Neuronal stem cell (in vitro differentiated cells): ENCODE data around the gene C9.
"Not testable (repeated sequence)": the region's sequence is repeated elsewhere in the genome, so short reads cannot be mapped to it uniquely, and the experiment has no call there.

Experiments used
- DNase-seq: peaks from one replicate; pipeline ENCODE4 v3.0.0-alpha.2; 2013; ENCODE audit warnings: low spot score
- H2AFZ ChIP-seq: one replicate; pipeline ENCODE4 v1.6.1; 2013; ENCODE audit warnings: mild to moderate bottlenecking, low read length, inconsistent platforms
- H2AK5ac ChIP-seq: 2 replicates; pipeline ENCODE4 v1.6.1; 2013; ENCODE audit warnings: low read depth, mild to moderate bottlenecking, inconsistent platforms, low read length, moderate library complexity, mixed read lengths
- H2BK120ac ChIP-seq: 2 replicates; pipeline ENCODE4 v1.6.1; 2013; ENCODE audit warnings: low read depth, mild to moderate bottlenecking, inconsistent platforms, low read length, moderate library complexity, mixed read lengths
- H2BK12ac ChIP-seq: one replicate; pipeline ENCODE4 v1.6.1; 2013; ENCODE audit warnings: low read length, inconsistent platforms
- H2BK15ac ChIP-seq: 2 replicates; pipeline ENCODE4 v1.6.1; 2013; ENCODE audit warnings: mild to moderate bottlenecking, low read length, inconsistent platforms, mixed read lengths
- H2BK5ac ChIP-seq: one replicate; pipeline ENCODE4 v1.6.1; 2013; ENCODE audit warnings: inconsistent platforms, mild to moderate bottlenecking, low read length, moderate library complexity
- H3K14ac ChIP-seq: one replicate; pipeline ENCODE4 v1.6.1; 2013; ENCODE audit warnings: low read length, inconsistent platforms
- H3K18ac ChIP-seq: 2 replicates; pipeline ENCODE4 v1.6.1; 2013; ENCODE audit warnings: low read length, inconsistent platforms
- H3K23ac ChIP-seq: 2 replicates; pipeline ENCODE4 v1.6.1; 2013; ENCODE audit warnings: low read depth, mild to moderate bottlenecking, mixed read lengths, low read length, inconsistent platforms; ENCODE audit not compliant: poor library complexity
- H3K27ac ChIP-seq: replicated peaks from 3 replicates; pipeline ENCODE4 v1.5.1; 2013; ENCODE audit warnings: low read length, inconsistent platforms
- H3K27me3 ChIP-seq, 3 experiments: 2 replicates each; pipeline ENCODE4 v1.6.1; 2013; ENCODE audit warnings: low read length in 3 of 3, mild to moderate bottlenecking in 2 of 3, inconsistent platforms in 1 of 3, low read depth in 1 of 3, mixed read lengths in 1 of 3, moderate library complexity in 1 of 3; ENCODE audit not compliant: control insufficient read depth in 3 of 3, insufficient read depth in 3 of 3
- H3K36me3 ChIP-seq, 2 donors: replicated peaks in 1 of 2; 2 replicates each; pipeline ENCODE4 v1.6.1; 2013; ENCODE audit warnings: low read length in 2 of 2; ENCODE audit not compliant: control insufficient read depth in 2 of 2, insufficient read depth in 2 of 2
- H3K4ac ChIP-seq: 2 replicates; pipeline ENCODE4 v1.6.1; 2013; ENCODE audit warnings: inconsistent platforms, mild to moderate bottlenecking, low read length, moderate library complexity
- H3K4me1 ChIP-seq, 2 donors: 1 replicate in 1 of 2; 2 replicates in 1 of 2; pipeline ENCODE4 v1.6.1; 2013; ENCODE audit warnings: low read length in 2 of 2, low read depth in 1 of 2; ENCODE audit not compliant: control insufficient read depth in 2 of 2, insufficient read depth in 1 of 2
- H3K4me2 ChIP-seq: one replicate; pipeline ENCODE4 v1.6.1; 2013; ENCODE audit warnings: mild to moderate bottlenecking, low read length, inconsistent platforms; ENCODE audit not compliant: insufficient read depth, poor library complexity, severe bottlenecking
- H3K4me3 ChIP-seq, 2 donors: 2 replicates each; pipeline ENCODE4 v1.5.1; 2013; ENCODE audit warnings: low read length in 2 of 2, mild to moderate bottlenecking in 2 of 2, inconsistent platforms in 1 of 2, moderate library complexity in 1 of 2
- H3K79me1 ChIP-seq: one replicate; pipeline ENCODE4 v1.6.1; 2013; ENCODE audit warnings: low read depth, mild to moderate bottlenecking, inconsistent platforms, low read length, moderate library complexity
- H3K9ac ChIP-seq: one replicate; pipeline ENCODE4 v1.6.1; 2013; ENCODE audit warnings: mild to moderate bottlenecking, low read depth, low read length, inconsistent platforms; ENCODE audit not compliant: poor library complexity
- H3K9me3 ChIP-seq, 2 donors: replicated peaks in 1 of 2; 2 replicates each; pipeline versions ENCODE3 to v1.6.1; 2013; ENCODE audit warnings: low read length in 2 of 2, mild to moderate bottlenecking in 2 of 2, inconsistent platforms in 1 of 2, low read depth in 1 of 2, mixed read lengths in 1 of 2, moderate library complexity in 1 of 2; ENCODE audit not compliant: control insufficient read depth in 2 of 2, insufficient read depth in 1 of 2
- H4K8ac ChIP-seq: one replicate; pipeline ENCODE4 v1.6.1; 2013; ENCODE audit warnings: low read depth, mild to moderate bottlenecking, inconsistent platforms, low read length, moderate library complexity
- H4K91ac ChIP-seq: one replicate; pipeline ENCODE4 v1.6.1; 2013; ENCODE audit warnings: low read length, low read depth, mild to moderate bottlenecking, inconsistent platforms; ENCODE audit not compliant: poor library complexity
- WGBS, 2 donors: extraction: QIAGEN DNeasy Blood & Tissue Kit; methylation state at CpG; one replicate each; pipeline ENCODE4 v1.1.7; 2013; ENCODE audit warnings: missing lambda C conversion rate in 2 of 2, mixed read lengths in 1 of 2; ENCODE audit not compliant: insufficient read length in 2 of 2, insufficient replicate concordance in 1 of 2; ENCODE audit errors: extremely low coverage in 2 of 2; 5-methylcytosine and 5-hydroxymethylcytosine counted together

C9 gene

DNA sequence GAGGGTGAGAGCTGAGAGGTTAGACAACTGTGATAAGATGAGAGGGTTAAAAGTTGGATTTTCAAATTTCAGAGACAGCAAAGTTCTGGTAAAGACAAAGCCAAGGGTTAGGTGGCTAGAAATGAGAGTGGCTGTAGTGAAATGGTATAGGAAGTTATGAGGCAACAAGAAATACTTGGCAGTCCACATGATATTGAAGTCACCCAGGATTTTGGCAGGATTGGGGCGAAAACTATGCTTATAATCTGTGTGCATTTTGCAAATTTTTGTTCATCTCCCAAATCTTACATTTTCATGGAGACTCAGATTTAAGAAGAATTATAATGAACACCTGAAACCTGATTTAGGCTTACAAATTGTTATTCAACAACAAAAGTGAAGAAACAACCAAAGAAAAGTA is 35.6 kb downstream of the C9 start:
- Histone ChIP-seq H3K23ac (no peak overlapping the region), H2BK120ac (no peak overlapping the region), H3K4me3 (no peak overlapping the region), H2BK12ac (no peak overlapping the region), H2AFZ (no peak overlapping the region), H3K4me1 (no peaks in the 10 kb centered on the region), H2BK5ac (no peak overlapping the region), H4K91ac (no peak overlapping the region), H2BK15ac (no peak overlapping the region), H3K79me1 (no peaks in the 10 kb centered on the region), H3K9me3 (peaks cover 0 to 4% of the 10 kb centered on the region in 2 donors), H3K27me3 (no peaks in the 10 kb centered on the region), H3K27ac (no peak overlapping the region), H3K18ac (no peak overlapping the region), H3K9ac (no peak overlapping the region), H4K8ac (no peak overlapping the region), H3K4me2 (no peak overlapping the region), H2AK5ac (no peak overlapping the region), H3K4ac (no peak overlapping the region), H3K36me3 (no peaks in the 10 kb centered on the region), H3K14ac (no peak overlapping the region)
- DNase-seq, result no peak
- no CpG with 5 or more reads among the region's 1 CpG for WGBS, 2 donors

GRCh38 chr5:39323542-39323941 is 40.8 kb downstream of the C9 start:
- no peak for DNase-seq
- H3K4me2 ChIP-seq, result no peak overlapping the region
- no peak overlapping the region for H3K23ac ChIP-seq
- no peak overlapping the region for H3K4me3 ChIP-seq
- H3K4me1 ChIP-seq, result no peaks in the 10 kb centered on the region
- no peak overlapping the region for H2AFZ ChIP-seq
- H2BK120ac ChIP-seq, result no peak overlapping the region
- no peak overlapping the region for H2BK5ac ChIP-seq
- H3K79me1 ChIP-seq, result no peaks in the 10 kb centered on the region
- no peak overlapping the region for H4K8ac ChIP-seq
- H3K18ac ChIP-seq, result no peak overlapping the region
- no peaks in the 10 kb centered on the region for H3K27me3 ChIP-seq
- H2BK15ac ChIP-seq, result no peak overlapping the region
- no peak overlapping the region for H2BK12ac ChIP-seq
- H3K36me3 ChIP-seq, result no peaks in the 10 kb centered on the region
- no peaks in the 10 kb centered on the region for H3K9me3 ChIP-seq
- WGBS, 2 donors, result no CpG with 5 or more reads among the region's 3 CpGs
- no peak overlapping the region for H3K4ac ChIP-seq
- no peak overlapping the region for H3K27ac ChIP-seq
- H3K9ac ChIP-seq, result no peak overlapping the region
- H4K91ac ChIP-seq, result no peak overlapping the region
- H3K14ac ChIP-seq, result no peak overlapping the region
- no peak overlapping the region for H2AK5ac ChIP-seq

- no peak overlapping the region for H2AFZ ChIP-seq
- no peak overlapping the region for H2BK15ac ChIP-seq
- H3K4me2 ChIP-seq, result no peak overlapping the region
- H2AK5ac ChIP-seq, result no peak overlapping the region
- H3K27ac ChIP-seq, result no peak overlapping the region
- H3K9me3 ChIP-seq, result no peaks in the 10 kb centered on the region
- no peak overlapping the region for H3K14ac ChIP-seq
- H3K79me1 ChIP-seq, result no peaks in the 10 kb centered on the region
- no peak overlapping the region for H4K91ac ChIP-seq
- H3K4ac ChIP-seq, result no peak overlapping the region
- H4K8ac ChIP-seq, result no peak overlapping the region
- no peaks in the 10 kb centered on the region for H3K4me1 ChIP-seq
- H2BK5ac ChIP-seq, result no peak overlapping the region
- no peak overlapping the region for H3K23ac ChIP-seq
- no peak overlapping the region for H3K18ac ChIP-seq
- no peaks in the 10 kb centered on the region for H3K27me3 ChIP-seq
- no CpG with 5 or more reads among the region's 3 CpGs for WGBS, 2 donors
- no peaks in the 10 kb centered on the region for H3K36me3 ChIP-seq
- no peak overlapping the region for H3K4me3 ChIP-seq
- H3K9ac ChIP-seq, result no peak overlapping the region
- DNase-seq, result no peak
- no peak overlapping the region for H2BK12ac ChIP-seq
- H2BK120ac ChIP-seq, result no peak overlapping the region
Measured at GRCh38 chr5:39319395-39319794, 44.9 kb downstream of the C9 start.

DNA sequence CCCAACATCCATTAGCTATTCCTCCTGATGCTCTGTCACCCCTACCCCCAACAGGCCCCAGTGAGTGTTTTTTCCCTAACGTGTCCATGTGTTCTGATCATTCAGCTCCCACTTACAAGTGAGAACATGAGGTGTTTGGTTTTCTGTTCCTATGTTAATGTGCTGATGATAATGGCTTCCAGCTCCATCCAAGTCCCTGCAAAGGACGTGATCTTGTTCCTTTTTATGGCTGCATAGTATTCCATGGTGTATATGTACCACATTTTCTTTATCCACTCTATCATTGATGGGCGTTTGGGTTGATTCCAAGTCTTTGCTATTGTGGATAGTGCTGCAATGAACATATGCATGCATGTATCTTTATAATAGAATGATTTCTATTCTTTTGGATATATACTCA is 47.8 kb downstream of the C9 start:
- H2BK12ac ChIP-seq, H3K9me3 ChIP-seq, H3K9ac ChIP-seq, H2BK15ac ChIP-seq, H2AK5ac ChIP-seq, H3K27me3 ChIP-seq, H2BK120ac ChIP-seq, H3K23ac ChIP-seq, H3K18ac ChIP-seq, H2BK5ac ChIP-seq, H3K4ac ChIP-seq, H3K4me3 ChIP-seq, H4K91ac ChIP-seq, H3K27ac ChIP-seq, H3K14ac ChIP-seq, DNase-seq, H3K4me1 ChIP-seq, H3K4me2 ChIP-seq, H3K79me1 ChIP-seq, H3K36me3 ChIP-seq, H2AFZ ChIP-seq, H4K8ac ChIP-seq: not testable (repeated sequence)
- no CpG with 5 or more reads among the region's 3 CpGs for WGBS, 2 donors
